Liver (tissue), 9 donors: ENCODE results near the gene CEP20. TPM values are rescaled to one million over a fixed set of nuclear protein-coding genes. Genes with fewer than 3 reads are reported as not detected.
A peak's percentile ranks its signal among the peaks of the same experiment; 100 is the strongest.

Experiments used
- DNase-seq: peaks from one replicate; pipeline ENCODE4 v3.0.0-alpha.2; 2017; ENCODE audit warnings: low spot score
- H3K27ac ChIP-seq, 2 donors: one replicate each; pipeline ENCODE4 v1.7.0; 2013; ENCODE audit warnings: inconsistent platforms in 2 of 2, low read length in 2 of 2, control low read depth in 1 of 2, low read depth in 1 of 2, mild to moderate bottlenecking in 1 of 2
- H3K27me3 ChIP-seq, 4 donors: one replicate each; pipeline versions ENCODE4 v1.6.1 to v1.7.0; 2013; ENCODE audit warnings: low read length in 3 of 4, inconsistent platforms in 1 of 4, mild to moderate bottlenecking in 1 of 4, moderate library complexity in 1 of 4; ENCODE audit not compliant: control insufficient read depth in 4 of 4, insufficient read depth in 4 of 4
- H3K36me3 ChIP-seq, 4 donors: one replicate each; pipeline versions ENCODE4 v1.6.1 to v1.7.0; 2013; ENCODE audit warnings: low read length in 3 of 4, mild to moderate bottlenecking in 3 of 4, low read depth in 1 of 4, moderate library complexity in 1 of 4; ENCODE audit not compliant: control insufficient read depth in 4 of 4, insufficient read depth in 3 of 4
- H3K4me1 ChIP-seq, 4 donors: one replicate each; pipeline versions ENCODE4 v1.6.1 to v1.7.0; 2013; ENCODE audit warnings: low read length in 3 of 4, mild to moderate bottlenecking in 3 of 4, moderate library complexity in 1 of 4; ENCODE audit not compliant: control insufficient read depth in 4 of 4, insufficient read depth in 4 of 4
- H3K4me3 ChIP-seq, 3 donors: one replicate each; pipeline versions ENCODE4 v1.6.1 to v1.7.0; 2013; ENCODE audit warnings: low read length in 3 of 3, control low read depth in 1 of 3, low read depth in 1 of 3, mild to moderate bottlenecking in 1 of 3
- H3K9ac ChIP-seq, 2 donors: one replicate each; pipeline ENCODE4 v1.7.0; 2013; ENCODE audit warnings: low read length in 2 of 2, mild to moderate bottlenecking in 2 of 2, moderate library complexity in 2 of 2, control low read depth in 1 of 2, low read depth in 1 of 2
- H3K9me3 ChIP-seq, 4 donors: one replicate each; pipeline versions ENCODE4 v1.6.1 to v1.7.0; 2013; ENCODE audit warnings: low read length in 3 of 4; ENCODE audit not compliant: control insufficient read depth in 4 of 4
- ATF3 ChIP-seq: IDR thresholded peaks from 2 replicates; pipeline ENCODE4 v1.6.1; 2016; ENCODE audit warnings: antibody characterized with exemption
- CTCF ChIP-seq: fragments of 150-350 bp; IDR thresholded peaks from 2 replicates; pipeline ENCODE4 v1.5.1; 2017; ENCODE audit warnings: improper control_type of control experiment, low read depth, low read length; ENCODE audit not compliant: missing input control
- EGR1 ChIP-seq, 2 donors: IDR thresholded peaks; 2 replicates each; pipeline ENCODE4 v1.6.1; 2016 to 2018; ENCODE audit warnings: antibody characterized with exemption in 2 of 2, low read depth in 2 of 2
- FOXA1 ChIP-seq: IDR thresholded peaks from 2 replicates; pipeline ENCODE4 v1.6.1; 2016; ENCODE audit warnings: antibody characterized with exemption
- FOXA2 ChIP-seq: IDR thresholded peaks from 2 replicates; pipeline ENCODE4 v1.6.1; 2016; ENCODE audit warnings: antibody characterized with exemption
- GABPA ChIP-seq, 2 donors: IDR thresholded peaks in 1 of 2; conservative IDR thresholded peaks in 1 of 2; 2 replicates each; pipeline ENCODE4 v1.6.1; 2016; ENCODE audit warnings: antibody characterized with exemption in 2 of 2, mild to moderate bottlenecking in 1 of 2, moderate library complexity in 1 of 2
- HNF4A ChIP-seq, 2 donors: conservative IDR thresholded peaks; 2 replicates each; pipeline ENCODE4 v1.6.1; 2016; ENCODE audit warnings: antibody characterized with exemption in 2 of 2, mild to moderate bottlenecking in 2 of 2
- HNF4G ChIP-seq: IDR thresholded peaks from 2 replicates; pipeline ENCODE4 v1.6.1; 2016; ENCODE audit warnings: antibody characterized with exemption
- JUND ChIP-seq, 2 donors: IDR thresholded peaks; 2 replicates each; pipeline ENCODE4 v1.6.1; 2016; ENCODE audit warnings: antibody characterized with exemption in 2 of 2
- NR2F2 ChIP-seq: IDR thresholded peaks from 2 replicates; pipeline ENCODE4 v1.6.1; 2016; ENCODE audit warnings: antibody characterized with exemption
- REST ChIP-seq: IDR thresholded peaks from 2 replicates; pipeline ENCODE4 v1.6.1; 2016; ENCODE audit warnings: antibody characterized with exemption, mild to moderate bottlenecking
- RXRA ChIP-seq, 2 donors: IDR thresholded peaks; 2 replicates each; pipeline ENCODE4 v1.6.1; 2017 to 2018; ENCODE audit warnings: antibody characterized with exemption in 2 of 2, mild to moderate bottlenecking in 1 of 2
- SP1 ChIP-seq: IDR thresholded peaks from 2 replicates; pipeline ENCODE4 v1.6.1; 2018; ENCODE audit warnings: antibody characterized with exemption, mild to moderate bottlenecking
- TAF1 ChIP-seq: conservative IDR thresholded peaks from 2 replicates; pipeline ENCODE4 v1.6.1; 2016; ENCODE audit warnings: antibody characterized with exemption, mild to moderate bottlenecking
- YY1 ChIP-seq: IDR thresholded peaks from 2 replicates; pipeline ENCODE4 v1.6.1; 2016; ENCODE audit warnings: antibody characterized with exemption, mild to moderate bottlenecking
- WGBS: extraction: QIAGEN DNeasy Blood & Tissue Kit; methylation state at CpG from one replicate; pipeline ENCODE4 v1.1.7; 2013; 5-methylcytosine and 5-hydroxymethylcytosine counted together
- polyA plus RNA-seq, 2 donors: library from polyadenylated mRNA; stranded (reverse) in 1 of 2; unstranded in 1 of 2; fragments of 200-250 nt in 1 of 2; fragments of >200 nt in 1 of 2; fragmentation: Nextera tagmentation in 1 of 2; extraction: Ambion mirVana in 1 of 2; gene quantifications; one replicate each; pipeline versions ENCODE4 v1.2.1 to v1.2.3, GENCODE V29; 2013 to 2015
- total RNA-seq, 2 donors: library from RNA; depleted of rRNA; stranded (reverse); fragments of >200 nt; gene quantifications; one replicate each; pipeline ENCODE4 v1.2.3, GENCODE V29; 2014
- TF ChIP-seq, protein P1 (sequence below): IDR thresholded peaks from 2 replicates; pipeline ENCODE4 v1.6.1; 2016; ENCODE audit warnings: antibody characterized with exemption
- TF ChIP-seq, protein P2 (sequence below): IDR thresholded peaks from 2 replicates; pipeline ENCODE4 v1.6.1; 2016; ENCODE audit warnings: antibody characterized with exemption
- donor health status: healthy.
- donor health status: healthy.
- donor health status: healthy.
- donor health status: healthy.
- donor health status: healthy.

Gene CEP20
- total and polyA plus RNA-seq, 4 donors: 10.7 to 19.2 (median 13.3) TPM

DNA sequence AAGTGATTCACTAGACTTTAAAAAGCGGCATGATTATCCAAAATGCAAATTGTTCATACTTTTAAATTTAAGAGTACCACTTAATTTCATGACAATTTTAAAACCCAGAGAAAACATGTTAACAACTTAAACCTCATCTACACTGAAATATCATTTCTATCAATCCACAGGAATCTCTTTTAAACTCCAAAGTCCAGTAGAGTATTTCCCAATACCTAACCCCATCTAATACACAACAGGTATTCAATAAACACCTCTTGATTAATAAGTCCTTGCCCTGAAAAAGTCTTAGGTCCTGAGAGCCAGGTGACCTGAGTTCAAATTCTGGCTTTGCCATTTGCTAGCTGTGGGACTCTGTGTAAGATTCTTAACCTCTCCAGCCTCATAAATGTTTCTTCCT lies 14.7 kb downstream of the CEP20 start:
- no peak for TF ChIP-seq NR2F2
- TF ChIP-seq RXRA (IDR thresholded peaks at IDR 0.05): peak in 1 of 2 donors; percentile 18
- TF ChIP-seq HNF4G: peak; percentile 6
- no peak for TF ChIP-seq REST
- TF ChIP-seq HNF4A (conservative IDR thresholded peaks at IDR 0.05): peak; percentile 56 to 65
- no peak for TF ChIP-seq SP1
- H3K9ac ChIP-seq: no peak overlapping the region
- peaks cover 6 to 28% (median 14%) of the 10 kb centered on the region in 4 donors for H3K36me3 ChIP-seq
- no peak overlapping the region for H3K4me3 ChIP-seq
- WGBS: 93% methylated on average over 1 of the region's 1 CpG
- no peaks in the 10 kb centered on the region for H3K27me3 ChIP-seq
- H3K9me3 ChIP-seq: no peaks in the 10 kb centered on the region
- H3K27ac ChIP-seq: no peak overlapping the region
- DNase-seq: no peak
- no peaks in the 10 kb centered on the region for H3K4me1 ChIP-seq

DNA sequence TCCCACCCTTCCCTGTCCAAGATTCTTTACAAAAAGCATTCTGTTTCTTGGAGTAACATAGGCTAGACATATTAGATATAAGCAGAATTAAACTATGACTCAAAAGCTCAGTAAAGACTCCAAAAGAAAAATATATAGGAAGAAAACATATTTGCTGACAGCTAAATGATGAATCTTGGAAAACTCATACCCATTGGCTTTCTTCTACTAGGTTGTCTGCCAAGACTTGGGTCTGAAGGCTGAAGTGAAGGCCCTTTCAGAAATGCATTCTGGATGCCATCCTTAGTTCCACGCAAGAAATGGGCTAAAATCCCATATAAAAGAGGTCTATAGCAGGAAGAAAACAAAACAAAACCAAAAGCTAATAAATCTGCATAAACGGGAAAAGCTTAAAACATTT lies 15.1 kb downstream of the CEP20 start:
- no peak overlapping the region for H3K27ac ChIP-seq
- no peaks in the 10 kb centered on the region for H3K27me3 ChIP-seq
- TF ChIP-seq HNF4A (conservative IDR thresholded peaks at IDR 0.05): no peak
- no peak for TF ChIP-seq HNF4G
- no peak overlapping the region for H3K9ac ChIP-seq
- H3K4me3 ChIP-seq: no peak overlapping the region
- no peak for DNase-seq
- WGBS: 90% methylated on average over 2 of the region's 2 CpGs
- H3K4me1 ChIP-seq: no peaks in the 10 kb centered on the region
- no peaks in the 10 kb centered on the region for H3K9me3 ChIP-seq
- peaks cover 6 to 23% (median 13%) of the 10 kb centered on the region in 4 donors for H3K36me3 ChIP-seq

DNA sequence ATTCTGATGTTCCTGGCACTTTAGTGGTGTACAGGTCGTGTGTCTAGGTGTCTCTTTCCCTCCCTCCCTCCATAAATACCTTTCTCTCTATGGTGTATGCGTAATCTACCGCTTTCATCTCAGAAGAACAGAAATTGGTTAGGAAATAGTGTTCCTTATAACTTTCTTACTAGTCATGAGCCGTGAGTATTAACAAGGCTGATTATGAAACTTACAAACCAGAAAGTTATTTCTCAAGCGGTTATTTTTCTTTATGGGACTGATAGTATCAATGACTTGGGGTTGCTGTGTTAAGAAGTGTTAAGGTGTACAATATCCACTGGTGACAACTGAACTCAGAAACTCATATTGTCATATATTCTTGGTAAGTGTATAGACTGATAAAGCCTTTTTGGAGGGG lies 18.4 kb downstream of the CEP20 start:
- no peak overlapping the region for H3K4me3 ChIP-seq
- no peak overlapping the region for H3K9ac ChIP-seq
- peaks cover 5 to 41% (median 29%) of the 10 kb centered on the region in 4 donors for H3K36me3 ChIP-seq
- no peak overlapping the region for H3K27ac ChIP-seq
- H3K4me1 ChIP-seq: no peaks in the 10 kb centered on the region
- DNase-seq: no peak
- WGBS: 90% methylated on average over 5 of the region's 5 CpGs
- H3K9me3 ChIP-seq: no peaks in the 10 kb centered on the region
- no peaks in the 10 kb centered on the region for H3K27me3 ChIP-seq
- TF ChIP-seq FOXA1: no peak
- no peak for TF ChIP-seq NR2F2
- no peak for TF ChIP-seq EGR1 (IDR thresholded peaks at IDR 0.05; ENCODE audit: low read depth in 2 of 2)
- TF ChIP-seq HNF4A (conservative IDR thresholded peaks at IDR 0.05): no peak
- no peak for TF ChIP-seq ATF3
- TF ChIP-seq SP1: no peak
- TF ChIP-seq TAF1: no peak
- no peak for TF ChIP-seq RXRA (IDR thresholded peaks at IDR 0.05)
- no peak for TF ChIP-seq GABPA (IDR thresholded peaks at IDR 0.05 in 1 of 2, conservative IDR thresholded peaks at IDR 0.05 in 1 of 2)
- TF ChIP-seq, protein P1, sequence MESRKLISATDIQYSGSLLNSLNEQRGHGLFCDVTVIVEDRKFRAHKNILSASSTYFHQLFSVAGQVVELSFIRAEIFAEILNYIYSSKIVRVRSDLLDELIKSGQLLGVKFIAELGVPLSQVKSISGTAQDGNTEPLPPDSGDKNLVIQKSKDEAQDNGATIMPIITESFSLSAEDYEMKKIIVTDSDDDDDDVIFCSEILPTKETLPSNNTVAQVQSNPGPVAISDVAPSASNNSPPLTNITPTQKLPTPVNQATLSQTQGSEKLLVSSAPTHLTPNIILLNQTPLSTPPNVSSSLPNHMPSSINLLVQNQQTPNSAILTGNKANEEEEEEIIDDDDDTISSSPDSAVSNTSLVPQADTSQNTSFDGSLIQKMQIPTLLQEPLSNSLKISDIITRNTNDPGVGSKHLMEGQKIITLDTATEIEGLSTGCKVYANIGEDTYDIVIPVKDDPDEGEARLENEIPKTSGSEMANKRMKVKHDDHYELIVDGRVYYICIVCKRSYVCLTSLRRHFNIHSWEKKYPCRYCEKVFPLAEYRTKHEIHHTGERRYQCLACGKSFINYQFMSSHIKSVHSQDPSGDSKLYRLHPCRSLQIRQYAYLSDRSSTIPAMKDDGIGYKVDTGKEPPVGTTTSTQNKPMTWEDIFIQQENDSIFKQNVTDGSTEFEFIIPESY: no peak
- TF ChIP-seq CTCF: no peak
- TF ChIP-seq JUND (IDR thresholded peaks at IDR 0.05): no peak
- TF ChIP-seq FOXA2: no peak
- TF ChIP-seq, protein P2, sequence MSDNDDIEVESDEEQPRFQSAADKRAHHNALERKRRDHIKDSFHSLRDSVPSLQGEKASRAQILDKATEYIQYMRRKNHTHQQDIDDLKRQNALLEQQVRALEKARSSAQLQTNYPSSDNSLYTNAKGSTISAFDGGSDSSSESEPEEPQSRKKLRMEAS: no peak
- TF ChIP-seq HNF4G: no peak
- TF ChIP-seq YY1: no peak
- TF ChIP-seq REST: no peak
